Measurements from ENCODE around the gene WRAP73.
A peak's percentile ranks its signal among the peaks of the same experiment; 100 is the strongest.

The WRAP73 gene

GRCh38 chr1:3649342-3650247 is at the start of gene WRAP73:
TSS of gene WRAP73 (minus strand) at chr1:3650103. CDS start at chr1:3649999, 104 bp downstream.
- Histone ChIP-seq H3K36me3 (ENCODE audit: low read length) (no peaks in the 10 kb centered on the region), H3F3A (ENCODE audit: insufficient read depth) (peaks cover 4% of the 10 kb centered on the region; the same call in 1 of the 2 replicates), H3K9me2 (replicated peaks; ENCODE audit: insufficient read depth, low read length) (no peaks in the 10 kb centered on the region), H3K9me3 (ENCODE audit: insufficient read depth, low read length) (no peaks in the 10 kb centered on the region), H3K4me3 (ENCODE audit: insufficient read depth, low read length, poor library complexity, severe bottlenecking) (peak within 1 kb of the TSS; percentile 67), H3K27me3 (ENCODE audit: low read length) (no peaks in the 10 kb centered on the region), H3K9ac (ENCODE audit: low read length) (peak within 1 kb of the TSS; percentile 66), H3K4me2 (ENCODE audit: low read depth, low read length, poor library complexity, severe bottlenecking) (peak within 1 kb of the TSS; percentile 54), H2AFZ (ENCODE audit: low read depth, low read length, severe bottlenecking) (peak within 1 kb of the TSS; percentile 41), H3K27ac (ENCODE audit: low read depth, low read length) (no peak within 1 kb of the TSS), H3K79me2 (ENCODE audit: insufficient read depth, low read length) (no peaks in the 10 kb centered on the region), H4K20me1 (ENCODE audit: low read depth, low read length) (no peaks in the 10 kb centered on the region)
- TF ChIP-seq CTCF (IDR thresholded peaks at IDR 0.05; ENCODE audit: insufficient read depth, low read length, poor library complexity, severe bottlenecking) (peak; percentile 21), EZH2phosphoT487 (conservative IDR thresholded peaks at IDR 0.05; ENCODE audit: low read length) (no peak)

DNA sequence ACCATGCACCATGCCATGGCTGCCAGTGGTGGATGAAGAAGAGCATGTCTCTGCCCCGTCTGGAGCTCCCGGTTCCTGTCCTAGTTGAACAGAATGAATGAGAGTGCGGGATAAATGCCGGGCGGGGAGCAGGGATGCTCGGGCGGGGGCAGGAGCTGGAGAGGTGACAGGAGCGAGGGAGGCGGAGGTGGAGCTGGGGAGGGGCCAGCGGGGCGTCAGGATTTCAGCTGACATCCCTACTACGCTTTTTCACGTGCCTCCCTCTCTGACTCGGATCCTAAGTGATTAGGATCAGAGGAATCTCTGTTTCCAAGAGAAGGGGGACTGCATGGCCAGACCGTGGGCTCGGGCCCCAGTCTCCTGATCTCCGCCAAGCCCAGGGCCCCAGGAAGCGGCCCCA is 49.7 kb upstream of the WRAP73 start:
- Histone ChIP-seq H3K79me2 (ENCODE audit: insufficient read depth, low read length) (no peaks in the 10 kb centered on the region), H3K9me2 (replicated peaks; ENCODE audit: insufficient read depth, low read length) (no peaks in the 10 kb centered on the region), H2AFZ (ENCODE audit: low read depth, low read length, severe bottlenecking) (no peak overlapping the region), H3F3A (ENCODE audit: insufficient read depth) (no peaks in the 10 kb centered on the region), H3K9ac (ENCODE audit: low read length) (no peak overlapping the region), H3K4me2 (ENCODE audit: low read depth, low read length, poor library complexity, severe bottlenecking) (no peak overlapping the region), H3K27ac (ENCODE audit: low read depth, low read length) (no peak overlapping the region), H3K36me3 (ENCODE audit: low read length) (no peaks in the 10 kb centered on the region), H4K20me1 (ENCODE audit: low read depth, low read length) (no peaks in the 10 kb centered on the region), H3K9me3 (ENCODE audit: insufficient read depth, low read length) (no peaks in the 10 kb centered on the region), H3K27me3 (ENCODE audit: low read length) (no peaks in the 10 kb centered on the region), H3K4me3 (ENCODE audit: insufficient read depth, low read length, poor library complexity, severe bottlenecking) (no peak overlapping the region)
- TF ChIP-seq CTCF (IDR thresholded peaks at IDR 0.05; ENCODE audit: insufficient read depth, low read length, poor library complexity, severe bottlenecking) = no peak
- TF ChIP-seq EZH2phosphoT487 (conservative IDR thresholded peaks at IDR 0.05; ENCODE audit: low read length) = no peak

- Histone ChIP-seq H3K9me2 (replicated peaks; ENCODE audit: insufficient read depth, low read length) (no peaks in the 10 kb centered on the region), H3K4me3 (ENCODE audit: insufficient read depth, low read length, poor library complexity, severe bottlenecking) (no peak overlapping the region), H3F3A (ENCODE audit: insufficient read depth) (no peaks in the 10 kb centered on the region), H2AFZ (ENCODE audit: low read depth, low read length, severe bottlenecking) (no peak overlapping the region), H4K20me1 (ENCODE audit: low read depth, low read length) (no peaks in the 10 kb centered on the region), H3K36me3 (ENCODE audit: low read length) (no peaks in the 10 kb centered on the region), H3K9ac (ENCODE audit: low read length) (no peak overlapping the region), H3K27me3 (ENCODE audit: low read length) (no peaks in the 10 kb centered on the region), H3K4me2 (ENCODE audit: low read depth, low read length, poor library complexity, severe bottlenecking) (no peak overlapping the region), H3K27ac (ENCODE audit: low read depth, low read length) (no peak overlapping the region), H3K9me3 (ENCODE audit: insufficient read depth, low read length) (no peaks in the 10 kb centered on the region), H3K79me2 (ENCODE audit: insufficient read depth, low read length) (no peaks in the 10 kb centered on the region)
- TF ChIP-seq CTCF (IDR thresholded peaks at IDR 0.05; ENCODE audit: insufficient read depth, low read length, poor library complexity, severe bottlenecking) = no peak
- TF ChIP-seq EZH2phosphoT487 (conservative IDR thresholded peaks at IDR 0.05; ENCODE audit: low read length) = no peak
Measured at GRCh38 chr1:3698660-3699408, 48.9 kb upstream of the WRAP73 start.
